HL-60 (cell line): ENCODE data around the gene CLASP2.

Experiments used
- GABPA ChIP-seq: IDR thresholded peaks from 2 replicates; pipeline ENCODE4 v1.6.1; 2012; ENCODE audit warnings: low read depth
- POLR2AphosphoS5 ChIP-seq: IDR thresholded peaks from 2 replicates; pipeline ENCODE4 v1.6.1; 2012; ENCODE audit warnings: low read depth
- SPI1 ChIP-seq: IDR thresholded peaks from 2 replicates; pipeline ENCODE4 v1.6.1; 2012; ENCODE audit warnings: low read depth, mild to moderate bottlenecking, borderline replicate concordance
- TF ChIP-seq, protein P1 (sequence below): IDR thresholded peaks from one replicate; pipeline ENCODE4 v1.5.1; 2011; ENCODE audit warnings: low read length, control low read depth, inconsistent platforms; ENCODE audit not compliant: insufficient read depth
- TF ChIP-seq, protein P2 (sequence below): IDR thresholded peaks from 2 replicates; pipeline ENCODE4 v1.6.1; 2012; ENCODE audit warnings: low read depth; ENCODE audit not compliant: insufficient replicate concordance

- TF ChIP-seq, protein P1, sequence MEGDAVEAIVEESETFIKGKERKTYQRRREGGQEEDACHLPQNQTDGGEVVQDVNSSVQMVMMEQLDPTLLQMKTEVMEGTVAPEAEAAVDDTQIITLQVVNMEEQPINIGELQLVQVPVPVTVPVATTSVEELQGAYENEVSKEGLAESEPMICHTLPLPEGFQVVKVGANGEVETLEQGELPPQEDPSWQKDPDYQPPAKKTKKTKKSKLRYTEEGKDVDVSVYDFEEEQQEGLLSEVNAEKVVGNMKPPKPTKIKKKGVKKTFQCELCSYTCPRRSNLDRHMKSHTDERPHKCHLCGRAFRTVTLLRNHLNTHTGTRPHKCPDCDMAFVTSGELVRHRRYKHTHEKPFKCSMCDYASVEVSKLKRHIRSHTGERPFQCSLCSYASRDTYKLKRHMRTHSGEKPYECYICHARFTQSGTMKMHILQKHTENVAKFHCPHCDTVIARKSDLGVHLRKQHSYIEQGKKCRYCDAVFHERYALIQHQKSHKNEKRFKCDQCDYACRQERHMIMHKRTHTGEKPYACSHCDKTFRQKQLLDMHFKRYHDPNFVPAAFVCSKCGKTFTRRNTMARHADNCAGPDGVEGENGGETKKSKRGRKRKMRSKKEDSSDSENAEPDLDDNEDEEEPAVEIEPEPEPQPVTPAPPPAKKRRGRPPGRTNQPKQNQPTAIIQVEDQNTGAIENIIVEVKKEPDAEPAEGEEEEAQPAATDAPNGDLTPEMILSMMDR, result no peak
- TF ChIP-seq GABPA, result no peak
- TF ChIP-seq, protein P2, sequence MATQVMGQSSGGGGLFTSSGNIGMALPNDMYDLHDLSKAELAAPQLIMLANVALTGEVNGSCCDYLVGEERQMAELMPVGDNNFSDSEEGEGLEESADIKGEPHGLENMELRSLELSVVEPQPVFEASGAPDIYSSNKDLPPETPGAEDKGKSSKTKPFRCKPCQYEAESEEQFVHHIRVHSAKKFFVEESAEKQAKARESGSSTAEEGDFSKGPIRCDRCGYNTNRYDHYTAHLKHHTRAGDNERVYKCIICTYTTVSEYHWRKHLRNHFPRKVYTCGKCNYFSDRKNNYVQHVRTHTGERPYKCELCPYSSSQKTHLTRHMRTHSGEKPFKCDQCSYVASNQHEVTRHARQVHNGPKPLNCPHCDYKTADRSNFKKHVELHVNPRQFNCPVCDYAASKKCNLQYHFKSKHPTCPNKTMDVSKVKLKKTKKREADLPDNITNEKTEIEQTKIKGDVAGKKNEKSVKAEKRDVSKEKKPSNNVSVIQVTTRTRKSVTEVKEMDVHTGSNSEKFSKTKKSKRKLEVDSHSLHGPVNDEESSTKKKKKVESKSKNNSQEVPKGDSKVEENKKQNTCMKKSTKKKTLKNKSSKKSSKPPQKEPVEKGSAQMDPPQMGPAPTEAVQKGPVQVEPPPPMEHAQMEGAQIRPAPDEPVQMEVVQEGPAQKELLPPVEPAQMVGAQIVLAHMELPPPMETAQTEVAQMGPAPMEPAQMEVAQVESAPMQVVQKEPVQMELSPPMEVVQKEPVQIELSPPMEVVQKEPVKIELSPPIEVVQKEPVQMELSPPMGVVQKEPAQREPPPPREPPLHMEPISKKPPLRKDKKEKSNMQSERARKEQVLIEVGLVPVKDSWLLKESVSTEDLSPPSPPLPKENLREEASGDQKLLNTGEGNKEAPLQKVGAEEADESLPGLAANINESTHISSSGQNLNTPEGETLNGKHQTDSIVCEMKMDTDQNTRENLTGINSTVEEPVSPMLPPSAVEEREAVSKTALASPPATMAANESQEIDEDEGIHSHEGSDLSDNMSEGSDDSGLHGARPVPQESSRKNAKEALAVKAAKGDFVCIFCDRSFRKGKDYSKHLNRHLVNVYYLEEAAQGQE, result no peak
- TF ChIP-seq POLR2AphosphoS5, result no peak
- TF ChIP-seq SPI1, result no peak
Measured at GRCh38 chr3:33541918-33542317, 176.1 kb downstream of the CLASP2 start.
